ENCODE results near the gene RFPL1. TPM values are rescaled to one million over a fixed set of nuclear protein-coding genes. Genes with fewer than 3 reads are reported as not detected.

The RFPL1 gene
- total and polyA plus RNA-seq, 2 of the 13 experiments (the other 11 are each of a cell fraction or from before 2014, with no cell fraction given): not detected

- no peaks in the 10 kb centered on the region for H3K36me3 ChIP-seq (replicated peaks in 1 of 2; ENCODE audit: control insufficient read depth in 1 of 2, insufficient read depth in 2 of 2, low read length in 2 of 2)
- DNase-seq (ENCODE audit: low spot score) (peak; percentile 70), ATAC-seq (peak; percentile 91), FAIRE-seq (no peak)
- H4K20me1 ChIP-seq (ENCODE audit: insufficient read depth, low read length): no peaks in the 10 kb centered on the region
- peaks cover 35% of the 10 kb centered on the region for H3K4me1 ChIP-seq (ENCODE audit: insufficient read depth, low read length)
- H3K4me3 ChIP-seq (replicated peaks in 1 of 3; ENCODE audit: insufficient read depth in 1 of 3, low read depth in 2 of 3, low read length in 3 of 3): no peak overlapping the region
- in situ Hi-C loops (cut with HindIII; ENCODE audit: extremely low pct_ligation_motif_present, low pct_unique_long_range_greater_than_20kb): loop anchor here (10.0 kb wide), 1 partner anchor 120 kb away; no protein-coding TSS in a partner anchor
- POLR2A ChIA-PET: no interaction called here
- intact Hi-C loops (cut with micrococcal nuclease; ENCODE audit: unreplicated experiment): loop anchor here (1.0 kb wide), 1 partner anchor 129 kb away; no protein-coding TSS in a partner anchor
- no peaks in the 10 kb centered on the region for H3K9me3 ChIP-seq (ENCODE audit: low read length)
- BruUV-seq (replicated peaks): no TSS peak
- H3K79me2 ChIP-seq (ENCODE audit: insufficient read depth, low read length): no peaks in the 10 kb centered on the region
- H3K9ac ChIP-seq (ENCODE audit: insufficient read depth, low read depth, low read length): no peak overlapping the region
- WGBS (ENCODE audit: low lambda C conversion rate): 2% methylated on average over 10 of the region's 10 CpGs
- no peaks in the 10 kb centered on the region; a peak in 1 of 5 replicates for H3K27me3 ChIP-seq (ENCODE audit: control insufficient read depth in 1 of 2, insufficient read depth in 2 of 2, low read length in 2 of 2)
- no peak overlapping the region for H2AFZ ChIP-seq (ENCODE audit: low read length)
- CTCF ChIA-PET (ENCODE audit: low intra/inter-chr PET ratio, low total read pairs): interaction anchor here (1.6 kb wide), 1 partner anchor 130 kb away, joined by 13 read pairs; no protein-coding TSS in a partner anchor
- 0 out of 2 replicates have a peak overlapping the region, but pooled peaks have one; percentile 9 for H3K4me2 ChIP-seq (ENCODE audit: low read depth, low read length)
- H3K27ac ChIP-seq (ENCODE audit: extremely low read length, insufficient read depth, low read length): no peak overlapping the region
- TF ChIP-seq KDM1A (CRISPR knock-in tag; IDR thresholded peaks at IDR 0.05) (0 out of 2 replicates have a peak, but pooled peaks have one; percentile 76), ZNF878 (CRISPR knock-in tag; IDR thresholded peaks at IDR 0.05) (no peak), IRF2 (CRISPR knock-in tag; IDR thresholded peaks at IDR 0.05) (0 out of 2 replicates have a peak, but pooled peaks have one; percentile 29), TP53 (CRISPR knock-in tag; conservative IDR thresholded peaks at IDR 0.05) (no peak), RAD21 (CRISPR knock-in tag; IDR thresholded peaks at IDR 0.05) (peak; percentile 80), XRCC5 (optimal IDR thresholded peaks at IDR 0.05; ENCODE audit: low read length) (peak; percentile 89), ZNF629 (CRISPR knock-in tag; conservative IDR thresholded peaks at IDR 0.05) (peak; percentile 96), ZNF3 (CRISPR knock-in tag; IDR thresholded peaks at IDR 0.05) (no peak), ETV5 (CRISPR knock-in tag; IDR thresholded peaks at IDR 0.05; ENCODE audit: borderline replicate concordance) (peak; percentile 22; the same call in 1 of the 2 replicates), RXRB (CRISPR knock-in tag; IDR thresholded peaks at IDR 0.05; ENCODE audit: borderline replicate concordance) (peak; percentile 46; the same call in 1 of the 2 replicates), KLF16 (CRISPR knock-in tag; IDR thresholded peaks at IDR 0.05) (0 out of 4 replicates have a peak, but pooled peaks of 1 of the 2 experiments have one; percentile 32), CC2D1A (CRISPR knock-in tag; IDR thresholded peaks at IDR 0.05) (no peak), FOXA3 (CRISPR knock-in tag; IDR thresholded peaks at IDR 0.05) (peak; percentile 16; the same call in 1 of the 2 replicates), ZNF652 (CRISPR knock-in tag; IDR thresholded peaks at IDR 0.05; ENCODE audit: borderline replicate concordance, low read depth) (peak; percentile 11; the same call in 1 of the 2 replicates), ZFP41 (CRISPR knock-in tag; IDR thresholded peaks at IDR 0.05; ENCODE audit: borderline replicate concordance) (no peak), DRAP1 (CRISPR knock-in tag; IDR thresholded peaks at IDR 0.05) (0 out of 2 replicates have a peak, but pooled peaks have one; percentile 36), KLF12 (CRISPR knock-in tag; IDR thresholded peaks at IDR 0.05; ENCODE audit: borderline replicate concordance) (no peak), ESRRA (CRISPR knock-in tag; IDR thresholded peaks at IDR 0.05; ENCODE audit: low read depth) (no peak), HNF4G (IDR thresholded peaks at IDR 0.05; ENCODE audit: borderline replicate concordance, low read depth, low read length) (peak; percentile 85), HNF4G (CRISPR knock-in tag; IDR thresholded peaks at IDR 0.05; ENCODE audit: borderline replicate concordance, low read depth) (0 out of 2 replicates have a peak, but pooled peaks have one; percentile 41), SKI (IDR thresholded peaks at IDR 0.05; ENCODE audit: partially characterized antibody) (no peak), ZNF205 (CRISPR knock-in tag; IDR thresholded peaks at IDR 0.05) (no peak; the same call in 1 of the 2 replicates), ZNF580 (CRISPR knock-in tag; IDR thresholded peaks at IDR 0.05; ENCODE audit: borderline replicate concordance, low read depth) (peak; percentile 38; the same call in 1 of the 2 replicates)
- TF ChIP-seq, protein P1, sequence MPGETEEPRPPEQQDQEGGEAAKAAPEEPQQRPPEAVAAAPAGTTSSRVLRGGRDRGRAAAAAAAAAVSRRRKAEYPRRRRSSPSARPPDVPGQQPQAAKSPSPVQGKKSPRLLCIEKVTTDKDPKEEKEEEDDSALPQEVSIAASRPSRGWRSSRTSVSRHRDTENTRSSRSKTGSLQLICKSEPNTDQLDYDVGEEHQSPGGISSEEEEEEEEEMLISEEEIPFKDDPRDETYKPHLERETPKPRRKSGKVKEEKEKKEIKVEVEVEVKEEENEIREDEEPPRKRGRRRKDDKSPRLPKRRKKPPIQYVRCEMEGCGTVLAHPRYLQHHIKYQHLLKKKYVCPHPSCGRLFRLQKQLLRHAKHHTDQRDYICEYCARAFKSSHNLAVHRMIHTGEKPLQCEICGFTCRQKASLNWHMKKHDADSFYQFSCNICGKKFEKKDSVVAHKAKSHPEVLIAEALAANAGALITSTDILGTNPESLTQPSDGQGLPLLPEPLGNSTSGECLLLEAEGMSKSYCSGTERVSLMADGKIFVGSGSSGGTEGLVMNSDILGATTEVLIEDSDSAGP (CRISPR knock-in tag; IDR thresholded peaks at IDR 0.05; ENCODE audit: borderline replicate concordance): 0 out of 2 replicates have a peak, but pooled peaks have one; percentile 32
Observed at GRCh38 chr22:29394931-29395581, 43.3 kb upstream of the RFPL1 start.
